Measurements from ENCODE around the gene RECQL5.

The RECQL5 gene

DNA sequence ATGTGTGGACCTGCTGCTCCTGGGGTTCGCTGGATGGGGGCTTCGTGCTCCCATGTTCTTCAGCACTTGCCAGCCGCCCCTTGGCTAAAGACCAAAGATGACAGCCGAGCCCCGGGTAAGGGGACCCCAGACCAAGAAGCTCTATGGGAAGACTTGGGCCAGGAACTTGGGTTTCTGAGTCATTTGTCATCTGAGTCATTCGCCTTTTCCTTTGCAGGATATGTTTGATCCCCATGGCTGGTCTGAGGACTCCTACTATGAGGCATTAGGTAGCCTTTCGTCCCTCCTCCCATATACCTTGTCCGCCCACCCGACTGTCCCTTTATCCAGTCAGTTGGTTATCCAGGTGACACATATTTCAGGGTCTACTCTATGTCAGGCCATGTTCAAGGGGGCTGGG, 36.6 kb upstream of the RECQL5 start (continued):
- TF ChIP-seq, protein P1, sequence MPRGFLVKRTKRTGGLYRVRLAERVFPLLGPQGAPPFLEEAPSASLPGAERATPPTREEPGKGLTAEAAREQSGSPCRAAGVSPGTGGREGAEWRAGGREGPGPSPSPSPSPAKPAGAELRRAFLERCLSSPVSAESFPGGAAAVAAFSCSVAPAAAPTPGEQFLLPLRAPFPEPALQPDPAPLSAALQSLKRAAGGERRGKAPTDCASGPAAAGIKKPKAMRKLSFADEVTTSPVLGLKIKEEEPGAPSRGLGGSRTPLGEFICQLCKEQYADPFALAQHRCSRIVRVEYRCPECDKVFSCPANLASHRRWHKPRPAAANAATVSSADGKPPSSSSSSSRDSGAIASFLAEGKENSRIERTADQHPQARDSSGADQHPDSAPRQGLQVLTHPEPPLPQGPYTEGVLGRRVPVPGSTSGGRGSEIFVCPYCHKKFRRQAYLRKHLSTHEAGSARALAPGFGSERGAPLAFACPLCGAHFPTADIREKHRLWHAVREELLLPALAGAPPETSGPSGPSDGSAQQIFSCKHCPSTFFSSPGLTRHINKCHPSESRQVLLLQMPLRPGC (tag by site-specific recombination; IDR thresholded peaks at IDR 0.05), result no peak
- TF ChIP-seq, protein P2, sequence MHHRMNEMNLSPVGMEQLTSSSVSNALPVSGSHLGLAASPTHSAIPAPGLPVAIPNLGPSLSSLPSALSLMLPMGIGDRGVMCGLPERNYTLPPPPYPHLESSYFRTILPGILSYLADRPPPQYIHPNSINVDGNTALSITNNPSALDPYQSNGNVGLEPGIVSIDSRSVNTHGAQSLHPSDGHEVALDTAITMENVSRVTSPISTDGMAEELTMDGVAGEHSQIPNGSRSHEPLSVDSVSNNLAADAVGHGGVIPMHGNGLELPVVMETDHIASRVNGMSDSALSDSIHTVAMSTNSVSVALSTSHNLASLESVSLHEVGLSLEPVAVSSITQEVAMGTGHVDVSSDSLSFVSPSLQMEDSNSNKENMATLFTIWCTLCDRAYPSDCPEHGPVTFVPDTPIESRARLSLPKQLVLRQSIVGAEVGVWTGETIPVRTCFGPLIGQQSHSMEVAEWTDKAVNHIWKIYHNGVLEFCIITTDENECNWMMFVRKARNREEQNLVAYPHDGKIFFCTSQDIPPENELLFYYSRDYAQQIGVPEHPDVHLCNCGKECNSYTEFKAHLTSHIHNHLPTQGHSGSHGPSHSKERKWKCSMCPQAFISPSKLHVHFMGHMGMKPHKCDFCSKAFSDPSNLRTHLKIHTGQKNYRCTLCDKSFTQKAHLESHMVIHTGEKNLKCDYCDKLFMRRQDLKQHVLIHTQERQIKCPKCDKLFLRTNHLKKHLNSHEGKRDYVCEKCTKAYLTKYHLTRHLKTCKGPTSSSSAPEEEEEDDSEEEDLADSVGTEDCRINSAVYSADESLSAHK (tag by site-specific recombination; IDR thresholded peaks at IDR 0.05), result no peak

DNA sequence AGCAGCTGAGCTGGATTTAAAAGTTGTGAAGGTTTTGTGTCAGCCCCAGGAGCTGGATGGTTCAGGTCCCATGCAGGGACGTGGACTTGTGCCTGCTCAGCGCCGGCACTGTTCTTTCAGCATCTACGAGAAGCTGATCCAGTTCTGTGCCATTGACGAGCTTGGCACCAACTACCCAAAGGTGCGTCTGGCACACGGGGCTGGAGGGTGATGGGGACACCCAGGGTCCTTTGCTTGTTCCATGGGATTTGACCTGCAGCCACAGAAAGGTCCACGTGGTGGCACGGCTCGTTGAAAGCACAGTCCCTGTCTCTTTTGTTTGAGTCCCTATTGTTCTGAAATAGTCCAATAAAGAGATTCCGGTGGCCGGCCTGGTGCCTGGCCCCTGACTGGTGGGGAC, 36.2 kb upstream of the RECQL5 start:
- POLR2A ChIA-PET, result interaction anchor here (0.6 kb wide), 1 partner anchor 58 kb away, joined by 5 read pairs; no protein-coding TSS in a partner anchor
- CTCF ChIA-PET, result interaction anchor here (0.8 to 3.1 kb wide), 4 partner anchors 45 to 102 kb away, joined by 3 to 15 read pairs (median 6); partner anchors contain the start of gene SMIM5
- no peak overlapping the region for H3K27ac ChIP-seq (ENCODE audit: extremely low read depth, low read depth, low read length)
- no peak overlapping the region for H3K4me3 ChIP-seq (ENCODE audit: low read depth, low read length)
- H3K9me3 ChIP-seq (ENCODE audit: control insufficient read depth, insufficient read depth, low read depth, low read length), result no peaks in the 10 kb centered on the region
- TF ChIP-seq GLI2 (tag by site-specific recombination; IDR thresholded peaks at IDR 0.05; ENCODE audit: borderline replicate concordance, low read depth) (no peak), ZNF670 (tag by site-specific recombination; IDR thresholded peaks at IDR 0.05; ENCODE audit: low read depth) (no peak), ZNF292 (tag by site-specific recombination; IDR thresholded peaks at IDR 0.05; ENCODE audit: borderline replicate concordance, low read depth) (no peak), KLF9 (tag by site-specific recombination; IDR thresholded peaks at IDR 0.05; ENCODE audit: low read depth) (no peak), ZNF133 (tag by site-specific recombination; IDR thresholded peaks at IDR 0.05) (no peak), MYNN (tag by site-specific recombination; IDR thresholded peaks at IDR 0.05; ENCODE audit: borderline replicate concordance) (no peak), ZNF555 (tag by site-specific recombination; conservative IDR thresholded peaks at IDR 0.05) (no peak)
- TF ChIP-seq, protein P3, sequence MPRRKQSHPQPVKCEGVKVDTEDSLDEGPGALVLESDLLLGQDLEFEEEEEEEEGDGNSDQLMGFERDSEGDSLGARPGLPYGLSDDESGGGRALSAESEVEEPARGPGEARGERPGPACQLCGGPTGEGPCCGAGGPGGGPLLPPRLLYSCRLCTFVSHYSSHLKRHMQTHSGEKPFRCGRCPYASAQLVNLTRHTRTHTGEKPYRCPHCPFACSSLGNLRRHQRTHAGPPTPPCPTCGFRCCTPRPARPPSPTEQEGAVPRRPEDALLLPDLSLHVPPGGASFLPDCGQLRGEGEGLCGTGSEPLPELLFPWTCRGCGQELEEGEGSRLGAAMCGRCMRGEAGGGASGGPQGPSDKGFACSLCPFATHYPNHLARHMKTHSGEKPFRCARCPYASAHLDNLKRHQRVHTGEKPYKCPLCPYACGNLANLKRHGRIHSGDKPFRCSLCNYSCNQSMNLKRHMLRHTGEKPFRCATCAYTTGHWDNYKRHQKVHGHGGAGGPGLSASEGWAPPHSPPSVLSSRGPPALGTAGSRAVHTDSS (tag by site-specific recombination; IDR thresholded peaks at IDR 0.05), result no peak
- TF ChIP-seq, protein P4, sequence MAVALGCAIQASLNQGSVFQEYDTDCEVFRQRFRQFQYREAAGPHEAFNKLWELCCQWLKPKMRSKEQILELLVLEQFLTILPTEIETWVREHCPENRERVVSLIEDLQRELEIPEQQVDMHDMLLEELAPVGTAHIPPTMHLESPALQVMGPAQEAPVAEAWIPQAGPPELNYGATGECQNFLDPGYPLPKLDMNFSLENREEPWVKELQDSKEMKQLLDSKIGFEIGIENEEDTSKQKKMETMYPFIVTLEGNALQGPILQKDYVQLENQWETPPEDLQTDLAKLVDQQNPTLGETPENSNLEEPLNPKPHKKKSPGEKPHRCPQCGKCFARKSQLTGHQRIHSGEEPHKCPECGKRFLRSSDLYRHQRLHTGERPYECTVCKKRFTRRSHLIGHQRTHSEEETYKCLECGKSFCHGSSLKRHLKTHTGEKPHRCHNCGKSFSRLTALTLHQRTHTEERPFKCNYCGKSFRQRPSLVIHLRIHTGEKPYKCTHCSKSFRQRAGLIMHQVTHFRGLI (tag by site-specific recombination; IDR thresholded peaks at IDR 0.05), result no peak
- TF ChIP-seq, protein P5, sequence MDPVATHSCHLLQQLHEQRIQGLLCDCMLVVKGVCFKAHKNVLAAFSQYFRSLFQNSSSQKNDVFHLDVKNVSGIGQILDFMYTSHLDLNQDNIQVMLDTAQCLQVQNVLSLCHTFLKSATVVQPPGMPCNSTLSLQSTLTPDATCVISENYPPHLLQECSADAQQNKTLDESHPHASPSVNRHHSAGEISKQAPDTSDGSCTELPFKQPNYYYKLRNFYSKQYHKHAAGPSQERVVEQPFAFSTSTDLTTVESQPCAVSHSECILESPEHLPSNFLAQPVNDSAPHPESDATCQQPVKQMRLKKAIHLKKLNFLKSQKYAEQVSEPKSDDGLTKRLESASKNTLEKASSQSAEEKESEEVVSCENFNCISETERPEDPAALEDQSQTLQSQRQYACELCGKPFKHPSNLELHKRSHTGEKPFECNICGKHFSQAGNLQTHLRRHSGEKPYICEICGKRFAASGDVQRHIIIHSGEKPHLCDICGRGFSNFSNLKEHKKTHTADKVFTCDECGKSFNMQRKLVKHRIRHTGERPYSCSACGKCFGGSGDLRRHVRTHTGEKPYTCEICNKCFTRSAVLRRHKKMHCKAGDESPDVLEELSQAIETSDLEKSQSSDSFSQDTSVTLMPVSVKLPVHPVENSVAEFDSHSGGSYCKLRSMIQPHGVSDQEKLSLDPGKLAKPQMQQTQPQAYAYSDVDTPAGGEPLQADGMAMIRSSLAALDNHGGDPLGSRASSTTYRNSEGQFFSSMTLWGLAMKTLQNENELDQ (tag by site-specific recombination; IDR thresholded peaks at IDR 0.05; ENCODE audit: low read depth), result no peak
- TF ChIP-seq, protein P6, sequence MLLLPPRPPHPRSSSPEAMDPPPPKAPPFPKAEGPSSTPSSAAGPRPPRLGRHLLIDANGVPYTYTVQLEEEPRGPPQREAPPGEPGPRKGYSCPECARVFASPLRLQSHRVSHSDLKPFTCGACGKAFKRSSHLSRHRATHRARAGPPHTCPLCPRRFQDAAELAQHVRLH (tag by site-specific recombination; IDR thresholded peaks at IDR 0.05), result no peak
- peaks cover 29 to 99% of the 10 kb centered on the region in 2 experiments for H3K36me3 ChIP-seq (ENCODE audit: control insufficient read depth in 2 of 2, insufficient read depth in 1 of 2, low read length in 2 of 2)
- H3K4me1 ChIP-seq (ENCODE audit: control insufficient read depth, insufficient read depth, low read length), result no peaks in the 10 kb centered on the region
